K562 (cell line): ENCODE data around the gene NRP2. TPM values are rescaled to one million over a fixed set of nuclear protein-coding genes. Genes with fewer than 3 reads are reported as not detected.

ENCODE experiments used
- NR4A1 ChIP-seq, 2 experiments: fragments of 250-450 bp in 1 of 2; fragments of 450-650 bp in 1 of 2; sonication (Bioruptor Pico) in 1 of 2; IDR thresholded peaks; 2 replicates each; pipeline versions ENCODE4 v1.4.0 to v1.6.1; 2016 to 2020; ENCODE audit warnings: mild to moderate bottlenecking in 2 of 2, missing compliant biosample characterization in 1 of 2, missing genetic modification characterization in 1 of 2, moderate library complexity in 1 of 2
- ZNF274 ChIP-seq: IDR thresholded peaks from 2 replicates; pipeline ENCODE4 v1.6.1; 2011; ENCODE audit warnings: low read depth, mild to moderate bottlenecking, low read length, moderate library complexity, borderline replicate concordance
- polyA plus RNA-seq, 8 experiments: library from polyadenylated mRNA; depleted of rRNA in 4 of 8; stranded (reverse) in 5 of 8; unstranded in 3 of 8; fragments of >200 nt; fragmentation: Nextera tagmentation in 2 of 8; fragmentation: Illumina TruSeq in 1 of 8; extraction: Ambion mirVana in 2 of 8; extraction: Trizol in 1 of 8; gene quantifications; 2 replicates each; pipeline versions ENCODE4 v1.2.1 to v1.2.3, GENCODE V29; 2011 to 2014; ENCODE audit warnings: inconsistent platforms in 1 of 8, missing spikeins in 1 of 8
- total RNA-seq, 7 experiments: library from RNA; depleted of rRNA in 6 of 7; stranded (reverse); fragments of >200 nt in 6 of 7; fragmentation: Illumina TruSeq in 2 of 7; extraction: Trizol in 2 of 7; gene quantifications; 2 replicates each; pipeline versions ENCODE4 v1.2.1 to v1.2.3, GENCODE V29; 2011 to 2021; ENCODE audit warnings: low replicate concordance in 1 of 7
- TF ChIP-seq, protein P1 (sequence below): fragments of 200-600 bp; sonication (generic); IDR thresholded peaks from one replicate; pipeline ENCODE4 v1.6.1; 2012; ENCODE audit warnings: mild to moderate bottlenecking, low read depth, low read length, inconsistent platforms
- TF ChIP-seq, protein P2 (sequence below), 2 experiments: IDR thresholded peaks; 2 replicates each; pipeline ENCODE4 v1.6.1; 2011; ENCODE audit warnings: borderline replicate concordance in 1 of 2, control low read depth in 1 of 2, low read depth in 1 of 2, low read length in 1 of 2, mild to moderate bottlenecking in 1 of 2, mixed read lengths in 1 of 2, moderate library complexity in 1 of 2; ENCODE audit not compliant: insufficient read depth in 1 of 2, insufficient read length in 1 of 2, poor library complexity in 1 of 2, severe bottlenecking in 1 of 2; ENCODE audit errors: extremely low read depth in 1 of 2

NRP2 gene
- total and polyA plus RNA-seq, 9 of the 15 experiments (the other 6 are each of a cell fraction or from before 2014, with no cell fraction given): 0.05 to 0.31 (median 0.15) TPM; not detected in 5

DNA sequence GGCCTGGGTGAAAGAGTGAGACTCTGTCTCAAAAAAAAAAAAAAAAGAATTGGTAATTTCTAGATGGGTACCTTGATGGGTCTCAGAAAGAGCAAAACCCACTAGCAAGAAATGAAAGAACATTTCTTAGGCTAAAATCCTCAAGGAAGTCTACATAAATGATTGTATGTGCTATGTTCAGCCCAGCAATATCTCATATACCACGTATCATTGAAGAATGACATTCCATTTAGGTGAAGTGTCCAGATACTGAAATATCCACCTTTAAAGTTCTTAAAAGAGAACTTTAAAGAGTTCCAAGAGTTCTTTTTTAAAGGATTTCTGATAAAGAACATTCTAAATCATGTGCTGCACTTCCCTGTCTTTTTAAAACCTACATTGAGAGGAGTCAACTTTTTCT, 19.2 kb downstream of the NRP2 start (continued):
- TF ChIP-seq, protein P1, sequence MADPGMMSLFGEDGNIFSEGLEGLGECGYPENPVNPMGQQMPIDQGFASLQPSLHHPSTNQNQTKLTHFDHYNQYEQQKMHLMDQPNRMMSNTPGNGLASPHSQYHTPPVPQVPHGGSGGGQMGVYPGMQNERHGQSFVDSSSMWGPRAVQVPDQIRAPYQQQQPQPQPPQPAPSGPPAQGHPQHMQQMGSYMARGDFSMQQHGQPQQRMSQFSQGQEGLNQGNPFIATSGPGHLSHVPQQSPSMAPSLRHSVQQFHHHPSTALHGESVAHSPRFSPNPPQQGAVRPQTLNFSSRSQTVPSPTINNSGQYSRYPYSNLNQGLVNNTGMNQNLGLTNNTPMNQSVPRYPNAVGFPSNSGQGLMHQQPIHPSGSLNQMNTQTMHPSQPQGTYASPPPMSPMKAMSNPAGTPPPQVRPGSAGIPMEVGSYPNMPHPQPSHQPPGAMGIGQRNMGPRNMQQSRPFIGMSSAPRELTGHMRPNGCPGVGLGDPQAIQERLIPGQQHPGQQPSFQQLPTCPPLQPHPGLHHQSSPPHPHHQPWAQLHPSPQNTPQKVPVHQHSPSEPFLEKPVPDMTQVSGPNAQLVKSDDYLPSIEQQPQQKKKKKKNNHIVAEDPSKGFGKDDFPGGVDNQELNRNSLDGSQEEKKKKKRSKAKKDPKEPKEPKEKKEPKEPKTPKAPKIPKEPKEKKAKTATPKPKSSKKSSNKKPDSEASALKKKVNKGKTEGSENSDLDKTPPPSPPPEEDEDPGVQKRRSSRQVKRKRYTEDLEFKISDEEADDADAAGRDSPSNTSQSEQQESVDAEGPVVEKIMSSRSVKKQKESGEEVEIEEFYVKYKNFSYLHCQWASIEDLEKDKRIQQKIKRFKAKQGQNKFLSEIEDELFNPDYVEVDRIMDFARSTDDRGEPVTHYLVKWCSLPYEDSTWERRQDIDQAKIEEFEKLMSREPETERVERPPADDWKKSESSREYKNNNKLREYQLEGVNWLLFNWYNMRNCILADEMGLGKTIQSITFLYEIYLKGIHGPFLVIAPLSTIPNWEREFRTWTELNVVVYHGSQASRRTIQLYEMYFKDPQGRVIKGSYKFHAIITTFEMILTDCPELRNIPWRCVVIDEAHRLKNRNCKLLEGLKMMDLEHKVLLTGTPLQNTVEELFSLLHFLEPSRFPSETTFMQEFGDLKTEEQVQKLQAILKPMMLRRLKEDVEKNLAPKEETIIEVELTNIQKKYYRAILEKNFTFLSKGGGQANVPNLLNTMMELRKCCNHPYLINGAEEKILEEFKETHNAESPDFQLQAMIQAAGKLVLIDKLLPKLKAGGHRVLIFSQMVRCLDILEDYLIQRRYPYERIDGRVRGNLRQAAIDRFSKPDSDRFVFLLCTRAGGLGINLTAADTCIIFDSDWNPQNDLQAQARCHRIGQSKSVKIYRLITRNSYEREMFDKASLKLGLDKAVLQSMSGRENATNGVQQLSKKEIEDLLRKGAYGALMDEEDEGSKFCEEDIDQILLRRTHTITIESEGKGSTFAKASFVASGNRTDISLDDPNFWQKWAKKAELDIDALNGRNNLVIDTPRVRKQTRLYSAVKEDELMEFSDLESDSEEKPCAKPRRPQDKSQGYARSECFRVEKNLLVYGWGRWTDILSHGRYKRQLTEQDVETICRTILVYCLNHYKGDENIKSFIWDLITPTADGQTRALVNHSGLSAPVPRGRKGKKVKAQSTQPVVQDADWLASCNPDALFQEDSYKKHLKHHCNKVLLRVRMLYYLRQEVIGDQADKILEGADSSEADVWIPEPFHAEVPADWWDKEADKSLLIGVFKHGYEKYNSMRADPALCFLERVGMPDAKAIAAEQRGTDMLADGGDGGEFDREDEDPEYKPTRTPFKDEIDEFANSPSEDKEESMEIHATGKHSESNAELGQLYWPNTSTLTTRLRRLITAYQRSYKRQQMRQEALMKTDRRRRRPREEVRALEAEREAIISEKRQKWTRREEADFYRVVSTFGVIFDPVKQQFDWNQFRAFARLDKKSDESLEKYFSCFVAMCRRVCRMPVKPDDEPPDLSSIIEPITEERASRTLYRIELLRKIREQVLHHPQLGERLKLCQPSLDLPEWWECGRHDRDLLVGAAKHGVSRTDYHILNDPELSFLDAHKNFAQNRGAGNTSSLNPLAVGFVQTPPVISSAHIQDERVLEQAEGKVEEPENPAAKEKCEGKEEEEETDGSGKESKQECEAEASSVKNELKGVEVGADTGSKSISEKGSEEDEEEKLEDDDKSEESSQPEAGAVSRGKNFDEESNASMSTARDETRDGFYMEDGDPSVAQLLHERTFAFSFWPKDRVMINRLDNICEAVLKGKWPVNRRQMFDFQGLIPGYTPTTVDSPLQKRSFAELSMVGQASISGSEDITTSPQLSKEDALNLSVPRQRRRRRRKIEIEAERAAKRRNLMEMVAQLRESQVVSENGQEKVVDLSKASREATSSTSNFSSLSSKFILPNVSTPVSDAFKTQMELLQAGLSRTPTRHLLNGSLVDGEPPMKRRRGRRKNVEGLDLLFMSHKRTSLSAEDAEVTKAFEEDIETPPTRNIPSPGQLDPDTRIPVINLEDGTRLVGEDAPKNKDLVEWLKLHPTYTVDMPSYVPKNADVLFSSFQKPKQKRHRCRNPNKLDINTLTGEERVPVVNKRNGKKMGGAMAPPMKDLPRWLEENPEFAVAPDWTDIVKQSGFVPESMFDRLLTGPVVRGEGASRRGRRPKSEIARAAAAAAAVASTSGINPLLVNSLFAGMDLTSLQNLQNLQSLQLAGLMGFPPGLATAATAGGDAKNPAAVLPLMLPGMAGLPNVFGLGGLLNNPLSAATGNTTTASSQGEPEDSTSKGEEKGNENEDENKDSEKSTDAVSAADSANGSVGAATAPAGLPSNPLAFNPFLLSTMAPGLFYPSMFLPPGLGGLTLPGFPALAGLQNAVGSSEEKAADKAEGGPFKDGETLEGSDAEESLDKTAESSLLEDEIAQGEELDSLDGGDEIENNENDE: no peak
- TF ChIP-seq NR4A1 (CRISPR knock-in tag; IDR thresholded peaks at IDR 0.05) (no peak), NR4A1 (tag; IDR thresholded peaks at IDR 0.05) (no peak), ZNF274 (no peak)
- TF ChIP-seq, protein P2, sequence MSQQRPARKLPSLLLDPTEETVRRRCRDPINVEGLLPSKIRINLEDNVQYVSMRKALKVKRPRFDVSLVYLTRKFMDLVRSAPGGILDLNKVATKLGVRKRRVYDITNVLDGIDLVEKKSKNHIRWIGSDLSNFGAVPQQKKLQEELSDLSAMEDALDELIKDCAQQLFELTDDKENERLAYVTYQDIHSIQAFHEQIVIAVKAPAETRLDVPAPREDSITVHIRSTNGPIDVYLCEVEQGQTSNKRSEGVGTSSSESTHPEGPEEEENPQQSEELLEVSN (IDR thresholded peaks at IDR 0.05; ENCODE audit: borderline replicate concordance in 1 of 2, extremely low read depth in 1 of 2, insufficient read depth in 1 of 2, insufficient read length in 1 of 2, low read depth in 1 of 2, low read length in 1 of 2, poor library complexity in 1 of 2, severe bottlenecking in 1 of 2): no peak
